OCI-LY3 (cell line): Measurements from ENCODE around the gene HNRNPH3.

ENCODE experiments used
- CTCF ChIP-seq: fragments of 200-600, 300-600 bp; sonication (generic); IDR thresholded peaks from 2 replicates; pipeline ENCODE4 v1.5.1; 2014; ENCODE audit warnings: antibody characterized with exemption, low read length, low read depth
- EZH2phosphoT487 ChIP-seq: fragments of 200-600 bp; shearing (Covaris generic); IDR thresholded peaks from 2 replicates; pipeline ENCODE4 v1.6.1; 2018; ENCODE audit warnings: antibody characterized with exemption, mixed run types, low read depth

GRCh38 chr10:68331455-68332258, at the start of gene HNRNPH3:
- no peak for TF ChIP-seq CTCF
- no peak for TF ChIP-seq EZH2phosphoT487
